GM19240 (cell line): ENCODE results near the gene CREB1.
"Not testable (repeated sequence)": the region's sequence is repeated elsewhere in the genome, so short reads cannot be mapped to it uniquely, and the experiment has no call there.

ENCODE experiments used
- DNase-seq: peaks from one replicate; pipeline ENCODE4 v3.0.0; 2011; ENCODE audit warnings: low spot score; ENCODE audit not compliant: insufficient read length

CREB1 gene

GRCh38 chr2:207529330-207530159 lies at the start of gene CREB1:
Gene CREB1 (plus strand): TSS chr2:207529962. CDS start chr2:207555636, 25,674 bp downstream.
- DNase-seq, result peak; percentile 79

- DNase-seq, result no peak
Observed at GRCh38 chr2:207480521-207481040, 49.2 kb upstream of the CREB1 start.

GRCh38 chr2:207481924-207482323 lies 47.8 kb upstream of the CREB1 start:
- no peak for DNase-seq

- no peak for DNase-seq
Observed at GRCh38 chr2:207482630-207483029, 47.1 kb upstream of the CREB1 start.

- no peak for DNase-seq
Observed at GRCh38 chr2:207483066-207483465, 46.7 kb upstream of the CREB1 start.

GRCh38 chr2:207483477-207483876 lies 46.3 kb upstream of the CREB1 start:
- DNase-seq, result no peak

- DNase-seq, result no peak
Observed at GRCh38 chr2:207484444-207485391, 45.0 kb upstream of the CREB1 start.

- no peak for DNase-seq
Observed at GRCh38 chr2:207487650-207488311, 42.0 kb upstream of the CREB1 start.

GRCh38 chr2:207489251-207489650 lies 40.5 kb upstream of the CREB1 start:
- DNase-seq, result no peak

- DNase-seq, result no peak
Observed at GRCh38 chr2:207490441-207490840, 39.3 kb upstream of the CREB1 start.

GRCh38 chr2:207491086-207491485 lies 38.7 kb upstream of the CREB1 start:
- no peak for DNase-seq

- DNase-seq, result no peak
Observed at GRCh38 chr2:207491956-207492355, 37.8 kb upstream of the CREB1 start.

- no peak for DNase-seq
Observed at GRCh38 chr2:207492461-207492860, 37.3 kb upstream of the CREB1 start.

- no peak for DNase-seq
Observed at GRCh38 chr2:207494137-207494536, 35.6 kb upstream of the CREB1 start.

- DNase-seq, result not testable (repeated sequence)
Observed at GRCh38 chr2:207496936-207497335, 32.8 kb upstream of the CREB1 start.

GRCh38 chr2:207497596-207497995 lies 32.2 kb upstream of the CREB1 start:
- no peak for DNase-seq

- DNase-seq, result no peak
Observed at GRCh38 chr2:207498427-207498826, 31.3 kb upstream of the CREB1 start.

GRCh38 chr2:207499114-207499513 lies 30.6 kb upstream of the CREB1 start:
- no peak for DNase-seq

GRCh38 chr2:207501802-207502576 lies 27.8 kb upstream of the CREB1 start:
- DNase-seq, result no peak

GRCh38 chr2:207502577-207503198 lies 27.1 kb upstream of the CREB1 start:
- no peak for DNase-seq
